Nephron progenitor cell (in vitro differentiated cells): ENCODE measurements around the gene PNKD.

Source experiments
- DNase-seq: peaks from one replicate; pipeline ENCODE4 v3.0.0; 2021
- H3K27ac Mint-ChIP-seq: 2 replicates; pipeline ENCODE4 v1.8.0; 2021; ENCODE audit warnings: mild to moderate bottlenecking, moderate library complexity, mixed read lengths
- H3K27me3 Mint-ChIP-seq: 2 replicates; pipeline ENCODE4 v1.8.0; 2021; ENCODE audit warnings: mild to moderate bottlenecking, low read depth, mixed read lengths; ENCODE audit not compliant: poor library complexity
- H3K36me3 Mint-ChIP-seq: 2 replicates; pipeline ENCODE4 v1.8.0; 2021; ENCODE audit warnings: low read depth, mixed read lengths
- H3K4me1 Mint-ChIP-seq: 2 replicates; pipeline ENCODE4 v1.8.0; 2021; ENCODE audit warnings: mixed read lengths
- H3K4me3 Mint-ChIP-seq: 2 replicates; pipeline ENCODE4 v1.8.0; 2021; ENCODE audit warnings: mild to moderate bottlenecking, moderate library complexity, mixed read lengths
- H3K9me3 Mint-ChIP-seq: 2 replicates; pipeline ENCODE4 v1.8.0; 2021; ENCODE audit warnings: mild to moderate bottlenecking, moderate library complexity, mixed read lengths
- CTCF ChIP-seq: fragments of 200-600 bp; sonication (generic); IDR thresholded peaks from 2 replicates; pipeline ENCODE4 v1.5.0; 2021; ENCODE audit warnings: antibody characterized with exemption

PNKD gene

DNA sequence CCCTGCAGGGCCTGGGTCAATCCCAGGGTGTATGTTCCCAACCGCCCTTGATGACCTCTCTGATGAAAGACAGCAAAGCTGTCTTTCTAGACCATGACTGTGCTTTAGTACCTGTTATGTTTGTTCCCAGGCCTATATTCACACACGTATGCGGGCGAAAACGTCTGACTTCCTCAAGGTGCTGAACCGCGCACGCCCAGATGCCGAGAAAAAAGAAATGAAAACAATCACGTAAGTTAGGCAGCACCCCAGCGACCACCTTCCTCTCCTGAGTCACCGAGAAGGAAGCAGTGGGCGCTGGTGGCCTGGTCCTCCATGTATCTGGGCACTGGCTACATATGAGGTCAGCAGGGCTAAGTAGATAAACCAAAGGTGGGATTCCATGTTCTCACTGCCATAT, 20.6 kb upstream of the PNKD start:
- peaks cover 72% of the 10 kb centered on the region for H3K36me3 Mint-ChIP-seq
- no peak overlapping the region for H3K4me3 Mint-ChIP-seq
- no peak for TF ChIP-seq CTCF
- H3K27me3 Mint-ChIP-seq, result no peaks in the 10 kb centered on the region
- no peaks in the 10 kb centered on the region for H3K9me3 Mint-ChIP-seq
- H3K27ac Mint-ChIP-seq, result no peak overlapping the region
- DNase-seq, result no peak
- no peaks in the 10 kb centered on the region for H3K4me1 Mint-ChIP-seq

DNA sequence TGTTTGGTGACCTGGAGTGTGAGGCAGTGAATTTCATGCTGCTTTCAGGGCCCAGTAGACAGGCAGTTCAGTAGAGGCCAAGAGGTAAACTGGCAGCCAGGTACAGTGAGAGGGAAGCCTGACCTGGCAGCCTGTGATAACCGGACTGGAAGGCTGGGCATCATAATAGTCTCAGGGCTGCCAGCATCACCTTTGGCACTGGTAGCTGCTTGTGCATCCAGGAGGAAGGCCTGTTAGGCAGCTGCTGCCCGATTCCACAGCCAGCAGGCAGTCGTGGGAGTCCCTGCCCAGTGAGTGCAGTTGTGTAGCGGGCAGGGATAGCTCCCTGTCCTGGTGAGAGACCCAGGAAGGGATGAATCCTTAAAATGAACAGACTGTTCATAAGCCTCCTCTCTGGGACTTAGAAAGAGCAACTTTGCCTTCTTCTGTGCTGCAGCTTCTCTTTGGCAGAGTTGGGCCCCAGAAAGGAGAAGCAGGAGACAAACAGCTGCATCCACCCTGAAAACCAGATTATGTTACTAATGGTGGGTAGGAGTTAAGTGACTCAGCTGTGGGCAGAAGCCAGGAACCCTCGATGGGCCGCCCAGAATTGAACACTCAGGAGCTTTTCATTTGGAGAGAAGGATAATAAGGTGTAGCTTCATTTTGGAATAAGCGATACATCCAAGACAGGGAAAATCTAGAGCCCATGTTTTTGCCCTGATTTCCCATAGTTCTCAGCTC, 17.6 kb upstream of the PNKD start:
- peaks cover 68% of the 10 kb centered on the region for H3K36me3 Mint-ChIP-seq
- H3K4me1 Mint-ChIP-seq, result peaks cover 3% of the 10 kb centered on the region
- H3K4me3 Mint-ChIP-seq, result no peak overlapping the region
- H3K27ac Mint-ChIP-seq, result no peak overlapping the region
- H3K9me3 Mint-ChIP-seq, result no peaks in the 10 kb centered on the region
- TF ChIP-seq CTCF, result no peak
- no peak for DNase-seq
- no peaks in the 10 kb centered on the region for H3K27me3 Mint-ChIP-seq

DNA sequence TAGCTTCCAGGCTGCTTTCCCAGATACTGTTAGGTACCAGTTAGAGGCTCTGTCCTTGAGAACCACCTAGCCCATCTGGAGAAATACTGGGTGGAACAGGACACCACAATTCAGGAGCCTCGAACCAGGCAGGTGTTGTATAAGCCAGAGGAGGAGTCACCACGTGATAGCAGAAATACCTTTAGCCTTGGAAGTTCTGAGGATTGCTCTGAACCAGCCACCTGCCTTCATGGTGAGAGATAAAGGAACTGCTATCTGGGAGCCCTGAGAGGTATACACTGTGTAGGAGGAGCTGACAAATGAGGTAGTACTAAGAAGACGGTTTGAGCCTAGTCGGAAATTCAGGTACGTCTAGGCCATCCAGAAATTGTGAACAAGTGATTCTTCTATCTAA, 17.1 kb upstream of the PNKD start:
- no peaks in the 10 kb centered on the region for H3K27me3 Mint-ChIP-seq
- H3K4me1 Mint-ChIP-seq, result peaks cover 4% of the 10 kb centered on the region
- H3K27ac Mint-ChIP-seq, result no peak overlapping the region
- H3K4me3 Mint-ChIP-seq, result no peak overlapping the region
- peaks cover 64% of the 10 kb centered on the region for H3K36me3 Mint-ChIP-seq
- no peaks in the 10 kb centered on the region for H3K9me3 Mint-ChIP-seq
- no peak for DNase-seq
- TF ChIP-seq CTCF, result no peak

- H3K36me3 Mint-ChIP-seq, result peaks cover 45% of the 10 kb centered on the region
- no peak overlapping the region for H3K4me3 Mint-ChIP-seq
- H3K4me1 Mint-ChIP-seq, result peaks cover 22% of the 10 kb centered on the region
- no peaks in the 10 kb centered on the region for H3K27me3 Mint-ChIP-seq
- no peak for DNase-seq
- TF ChIP-seq CTCF, result no peak
- no peaks in the 10 kb centered on the region for H3K9me3 Mint-ChIP-seq
- H3K27ac Mint-ChIP-seq, result no peak overlapping the region
Measured at GRCh38 chr2:218255446-218255845, 14.9 kb upstream of the PNKD start.

GRCh38 chr2:218256612-218257350, 13.5 kb upstream of the PNKD start:
- DNase-seq, result no peak
- peaks cover 35% of the 10 kb centered on the region for H3K4me1 Mint-ChIP-seq
- H3K4me3 Mint-ChIP-seq, result no peak overlapping the region

More at GRCh38 chr2:218256612-218257350, 13.5 kb upstream of the PNKD start:
- TF ChIP-seq CTCF, result no peak
- Mint-ChIP-seq H3K27me3 (no peaks in the 10 kb centered on the region), H3K27ac (no peak overlapping the region), H3K36me3 (peaks cover 32% of the 10 kb centered on the region), H3K9me3 (no peaks in the 10 kb centered on the region)
